HL-60 (cell line): ENCODE data around the gene PDCD6IP.

Experiments
- CTCF ChIP-seq: IDR thresholded peaks from one replicate; pipeline ENCODE4 v1.5.1; 2011; ENCODE audit warnings: low read length, control low read depth, inconsistent platforms; ENCODE audit not compliant: insufficient read depth
- REST ChIP-seq: IDR thresholded peaks from 2 replicates; pipeline ENCODE4 v1.6.1; 2012; ENCODE audit warnings: low read depth; ENCODE audit not compliant: insufficient replicate concordance

GRCh38 chr3:33895658-33896057, 97.2 kb downstream of the PDCD6IP start:
- no peak for TF ChIP-seq CTCF
- no peak for TF ChIP-seq REST
